Measurements from ENCODE around the gene PNPLA2. TPM values are rescaled to one million over a fixed set of nuclear protein-coding genes. Genes with fewer than 3 reads are reported as not detected.

PNPLA2 gene
- total RNA-seq, 4 donors from 2014 or later: 62.8 to 107 (median 77.6) TPM

- peaks cover 20 to 34% (median 30%) of the 10 kb centered on the region in 4 donors for H3K4me1 ChIP-seq
- no peaks in the 10 kb centered on the region for H3K9me3 ChIP-seq
- TF ChIP-seq POLR2A (IDR thresholded peaks at IDR 0.05; ENCODE audit: low read depth) (no peak), EP300 (IDR thresholded peaks at IDR 0.05) (no peak), CTCF (IDR thresholded peaks at IDR 0.05) (no peak), POLR2AphosphoS5 (IDR thresholded peaks at IDR 0.05) (no peak)
- intact Hi-C loops (cut with DNase I): no loop called here
- no peak overlapping the region for H3K27ac ChIP-seq (replicated peaks in 1 of 4)
- 63% methylated on average over 7 of the region's 9 CpGs for WGBS
- H3K36me3 ChIP-seq: peaks cover 24 to 45% (median 40%) of the 10 kb centered on the region in 4 donors
- no peak overlapping the region for H3K4me3 ChIP-seq
- DNase-seq (ENCODE audit: extremely low spot score): no peak
- no peaks in the 10 kb centered on the region for H3K27me3 ChIP-seq
These were observed 5.1 kb upstream of the PNPLA2 start for GRCh38 chr11:813456-814096.

- Histone ChIP-seq H3K27ac (replicated peaks in 1 of 4) (no peak overlapping the region), H3K36me3 (peaks cover 24 to 45% (median 40%) of the 10 kb centered on the region in 4 donors), H3K9me3 (no peaks in the 10 kb centered on the region), H3K4me3 (no peak overlapping the region), H3K4me1 (peaks cover 26 to 36% (median 31%) of the 10 kb centered on the region in 4 donors), H3K27me3 (no peaks in the 10 kb centered on the region)
- TF ChIP-seq CTCF (IDR thresholded peaks at IDR 0.05) (no peak), POLR2A (IDR thresholded peaks at IDR 0.05; ENCODE audit: low read depth) (no peak)
- WGBS: 80% methylated on average over 5 of the region's 11 CpGs
- no peak for DNase-seq (ENCODE audit: extremely low spot score)
- intact Hi-C loops (cut with DNase I): no loop called here
These were observed 2.9 kb upstream of the PNPLA2 start for GRCh38 chr11:815675-816432.

- intact Hi-C loops (cut with DNase I): no loop called here
- H3K27me3 ChIP-seq: no peaks in the 10 kb centered on the region
- no peak overlapping the region for H3K4me3 ChIP-seq
- WGBS: 92% methylated on average over 7 of the region's 11 CpGs
- H3K36me3 ChIP-seq: peaks cover 21 to 42% (median 37%) of the 10 kb centered on the region in 4 donors
- no peaks in the 10 kb centered on the region for H3K9me3 ChIP-seq
- TF ChIP-seq POLR2AphosphoS5 (IDR thresholded peaks at IDR 0.05): no peak
- no peak for TF ChIP-seq POLR2A (IDR thresholded peaks at IDR 0.05; ENCODE audit: low read depth)
- TF ChIP-seq CTCF (IDR thresholded peaks at IDR 0.05): no peak
- TF ChIP-seq EP300 (IDR thresholded peaks at IDR 0.05): no peak
- no peak overlapping the region for H3K27ac ChIP-seq (replicated peaks in 1 of 4)
- peaks cover 26 to 36% (median 31%) of the 10 kb centered on the region in 4 donors for H3K4me1 ChIP-seq
- no peak for DNase-seq (ENCODE audit: extremely low spot score)
These were observed 2.3 kb upstream of the PNPLA2 start for GRCh38 chr11:816433-816779.

- Histone ChIP-seq H3K27ac (replicated peaks in 1 of 4) (peak overlapping the region; percentile 90 to 98 (median 92)), H3K4me1 (peaks cover 33 to 39% (median 34%) of the 10 kb centered on the region in 4 donors), H3K36me3 (peaks cover 19 to 43% (median 36%) of the 10 kb centered on the region in 4 donors), H3K4me3 (peak overlapping the region; percentile 68 to 89 (median 74)), H3K27me3 (peaks cover 0 to 8% (median under 1%) of the 10 kb centered on the region in 4 donors), H3K9me3 (no peaks in the 10 kb centered on the region)
- peak; percentile 84 for TF ChIP-seq POLR2A (IDR thresholded peaks at IDR 0.05; ENCODE audit: low read depth)
- peak; percentile 66 to 89 for TF ChIP-seq POLR2AphosphoS5 (IDR thresholded peaks at IDR 0.05)
- TF ChIP-seq CTCF (IDR thresholded peaks at IDR 0.05): peak in 2 of 3 experiments; percentile 27 to 46
- TF ChIP-seq EP300 (IDR thresholded peaks at IDR 0.05): no peak
- WGBS: 0% methylated on average over 1 of the region's 96 CpGs
- peak; percentile 96 for DNase-seq (ENCODE audit: extremely low spot score)
- intact Hi-C loops (cut with DNase I): no loop called here
These were observed 616 bp downstream of the PNPLA2 start for GRCh38 chr11:819129-819931.

All from esophagus muscularis mucosa (tissue), 4 donors.